H1 (cell line): ENCODE data around the gene REELD1. TPM values are rescaled to one million over a fixed set of nuclear protein-coding genes. Genes with fewer than 3 reads are reported as not detected.

ENCODE experiments used
- CTCF ChIA-PET: fragments of 300-600 bp; sonication (Branson Sonifier 250); formaldehyde crosslinking; loops from one replicate; lab custom pipeline; 2021; ENCODE audit not compliant: partially characterized antibody; lab: Charles Lee
- POLR2A ChIA-PET: fragments of 300-600 bp; sonication (Branson Sonifier 250); formaldehyde crosslinking; loops from one replicate; lab custom pipeline; 2021; ENCODE audit warnings: inconsistent platforms; ENCODE audit not compliant: partially characterized antibody; lab: Charles Lee
- DNase-seq, 2 experiments: peaks; one replicate each; pipeline versions ENCODE4 v3.0.0 to v3.0.0-alpha.2; 2010 to 2022; ENCODE audit warnings: low spot score in 2 of 2, low read depth in 1 of 2, mixed read lengths in 1 of 2
- FAIRE-seq: peaks from 2 replicates; lab custom pipeline; 2011; peaks lifted over from hg19 to GRCh38; lab: Jason Lieb, UNC
- H2AFZ ChIP-seq: 2 replicates; pipeline ENCODE4 v1.8.1; 2012; ENCODE audit warnings: low read length, inconsistent platforms
- H2AK5ac ChIP-seq: 2 replicates; pipeline ENCODE4 v1.6.1; 2013; ENCODE audit warnings: low read depth, low read length
- H2BK120ac ChIP-seq: replicated peaks from 2 replicates; pipeline ENCODE3; 2013; ENCODE audit warnings: low read depth, low read length, inconsistent platforms
- H2BK12ac ChIP-seq: 2 replicates; pipeline ENCODE4 v1.6.1; 2013; ENCODE audit warnings: low read depth, low read length
- H2BK15ac ChIP-seq: 2 replicates; pipeline ENCODE4 v1.6.1; 2013; ENCODE audit warnings: low read length
- H2BK20ac ChIP-seq: 2 replicates; pipeline ENCODE4 v1.6.1; 2013; ENCODE audit warnings: low read length
- H2BK5ac ChIP-seq: 2 replicates; pipeline ENCODE4 v1.6.1; 2013; ENCODE audit warnings: low read depth, low read length
- H3K14ac ChIP-seq: 2 replicates; pipeline ENCODE4 v1.6.1; 2013; ENCODE audit warnings: inconsistent platforms; ENCODE audit not compliant: insufficient read length
- H3K18ac ChIP-seq: 2 replicates; pipeline ENCODE4 v1.6.1; 2013; ENCODE audit warnings: low read length; ENCODE audit errors: extremely low read depth
- H3K23ac ChIP-seq: 2 replicates; pipeline ENCODE4 v1.6.1; 2013; ENCODE audit warnings: inconsistent platforms; ENCODE audit not compliant: insufficient read length
- H3K23me2 ChIP-seq: 2 replicates; pipeline ENCODE4 v1.6.1; 2013; ENCODE audit warnings: low read depth, low read length
- H3K27ac ChIP-seq: 2 replicates; pipeline ENCODE4 v1.6.1; 2011; ENCODE audit warnings: low read depth, low read length, inconsistent platforms
- H3K27me3 ChIP-seq, 4 experiments: replicated peaks in 1 of 4; 1 replicate in 1 of 4; 2 replicates in 3 of 4; pipeline versions ENCODE4 v1.6.1 to v1.8.1; 2011 to 2013; ENCODE audit warnings: low read length in 3 of 4, mild to moderate bottlenecking in 3 of 4, inconsistent platforms in 2 of 4, mixed read lengths in 2 of 4, moderate library complexity in 1 of 4; ENCODE audit not compliant: control insufficient read depth in 3 of 4, insufficient read depth in 3 of 4; ENCODE audit errors: extremely low read depth in 1 of 4
- H3K36me3 ChIP-seq, 4 experiments: 2 replicates each; pipeline versions ENCODE4 v1.6.1 to v1.8.1; 2011 to 2013; ENCODE audit warnings: mild to moderate bottlenecking in 4 of 4, low read length in 3 of 4, moderate library complexity in 2 of 4, control low read depth in 1 of 4, inconsistent platforms in 1 of 4; ENCODE audit not compliant: insufficient read depth in 4 of 4, control insufficient read depth in 2 of 4
- H3K4ac ChIP-seq: replicated peaks from 2 replicates; pipeline ENCODE3; 2013; ENCODE audit warnings: low read length, low read depth, mixed read lengths, inconsistent platforms; ENCODE audit not compliant: insufficient read length
- H3K4me1 ChIP-seq, 4 experiments: replicated peaks in 1 of 4; 1 replicate in 1 of 4; 2 replicates in 3 of 4; pipeline versions ENCODE4 v1.6.1 to v1.8.1; 2011 to 2013; ENCODE audit warnings: low read length in 3 of 4, inconsistent platforms in 2 of 4, mixed read lengths in 1 of 4; ENCODE audit not compliant: insufficient read depth in 4 of 4, control insufficient read depth in 3 of 4
- H3K4me2 ChIP-seq, 2 experiments: 2 replicates each; pipeline versions ENCODE4 v1.6.1 to v1.8.1; 2011 to 2013; ENCODE audit warnings: low read depth in 2 of 2, low read length in 2 of 2, control low read depth in 1 of 2, inconsistent platforms in 1 of 2, mild to moderate bottlenecking in 1 of 2; ENCODE audit not compliant: insufficient read depth in 1 of 2
- H3K4me3 ChIP-seq, 4 experiments: fragments of 200-600, 300-600 bp in 1 of 4; sonication (generic), shearing (Covaris generic), sonication (Bioruptor Twin) in 1 of 4; 2 replicates each; pipeline versions ENCODE4 v1.5.1 to v1.8.1; 2011 to 2016; ENCODE audit warnings: low read length in 4 of 4, low read depth in 3 of 4, control low read depth in 2 of 4, inconsistent platforms in 2 of 4, mild to moderate bottlenecking in 2 of 4, mixed read lengths in 1 of 4, moderate library complexity in 1 of 4; ENCODE audit not compliant: insufficient read depth in 2 of 4; ENCODE audit errors: extremely low read depth in 1 of 4
- H3K56ac ChIP-seq: replicated peaks from 2 replicates; pipeline ENCODE3; 2013; ENCODE audit warnings: low read depth, mild to moderate bottlenecking, mixed read lengths, low read length, inconsistent platforms; ENCODE audit not compliant: insufficient read length
- H3K79me1 ChIP-seq: 2 replicates; pipeline ENCODE4 v1.6.1; 2013; ENCODE audit warnings: low read depth, low read length, control low read depth
- H3K79me2 ChIP-seq, 2 experiments: 2 replicates each; pipeline versions ENCODE4 v1.6.1 to v1.8.1; 2012 to 2013; ENCODE audit warnings: low read length in 2 of 2, mild to moderate bottlenecking in 2 of 2, inconsistent platforms in 1 of 2; ENCODE audit not compliant: insufficient read depth in 2 of 2, control insufficient read depth in 1 of 2
- H3K9ac ChIP-seq, 4 experiments: replicated peaks in 1 of 4; 1 replicate in 1 of 4; 2 replicates in 3 of 4; pipeline versions ENCODE4 v1.6.1 to v1.8.1; 2011 to 2013; ENCODE audit warnings: low read depth in 3 of 4, low read length in 3 of 4, control low read depth in 2 of 4, mild to moderate bottlenecking in 2 of 4, moderate library complexity in 2 of 4, inconsistent platforms in 1 of 4; ENCODE audit errors: extremely low read depth in 1 of 4
- H3K9me3 ChIP-seq, 2 experiments: 2 replicates each; pipeline versions ENCODE4 v1.6.1 to v1.8.1; 2012 to 2013; ENCODE audit warnings: mild to moderate bottlenecking in 2 of 2, moderate library complexity in 2 of 2, control low read depth in 1 of 2, inconsistent platforms in 1 of 2, low read depth in 1 of 2, low read length in 1 of 2, mixed read lengths in 1 of 2; ENCODE audit not compliant: insufficient read depth in 2 of 2
- H4K20me1 ChIP-seq, 2 experiments: replicated peaks in 1 of 2; 2 replicates each; pipeline versions ENCODE3 to v1.8.1; 2011 to 2013; ENCODE audit warnings: inconsistent platforms in 2 of 2, low read length in 2 of 2, mild to moderate bottlenecking in 1 of 2; ENCODE audit not compliant: insufficient read depth in 2 of 2, control insufficient read depth in 1 of 2
- H4K5ac ChIP-seq: 2 replicates; pipeline ENCODE4 v1.6.1; 2013; ENCODE audit warnings: low read length, low read depth, mixed read lengths, inconsistent platforms; ENCODE audit not compliant: insufficient read length
- H4K8ac ChIP-seq: 2 replicates; pipeline ENCODE4 v1.8.0; 2013; ENCODE audit warnings: mild to moderate bottlenecking, moderate library complexity, low read length, inconsistent platforms; ENCODE audit not compliant: insufficient read depth; ENCODE audit errors: extremely low read depth
- H4K91ac ChIP-seq: replicated peaks from 2 replicates; pipeline ENCODE3; 2013; ENCODE audit warnings: low read length, mixed read lengths, inconsistent platforms; ENCODE audit not compliant: insufficient read length
- HDAC2 ChIP-seq, 2 experiments: fragments of 300-600 bp in 1 of 2; sonication (generic) in 1 of 2; IDR thresholded peaks; 2 replicates each; pipeline ENCODE4 v1.6.1; 2011 to 2012; ENCODE audit warnings: low read depth in 2 of 2, low read length in 2 of 2, mild to moderate bottlenecking in 2 of 2, moderate library complexity in 2 of 2, borderline replicate concordance in 1 of 2, inconsistent platforms in 1 of 2
- WGBS, 2 experiments: shearing (Covaris generic) in 1 of 2; methylation state at CpG; one replicate each; pipeline versions ENCODE4 v1.1.6 to v1.1.7; 2013 to 2015; ENCODE audit warnings: low lambda C conversion rate in 2 of 2, mixed read lengths in 2 of 2, inconsistent platforms in 1 of 2, low coverage in 1 of 2, missing lambda C conversion rate in 1 of 2; ENCODE audit not compliant: insufficient replicate concordance in 2 of 2, insufficient coverage in 1 of 2, insufficient read length in 1 of 2; ENCODE audit errors: extremely low coverage in 1 of 2, missing lambda C conversion rate in 1 of 2; 5-methylcytosine and 5-hydroxymethylcytosine counted together
- polyA plus RNA-seq, 7 experiments: library from polyadenylated mRNA; depleted of rRNA in 3 of 7; stranded (reverse) in 5 of 7; unstranded in 2 of 7; fragments of >200 nt in 5 of 7; fragments of 200-250 nt in 2 of 7; gene quantifications; 1 replicate in 5 of 7; 2 replicates in 1 of 7; 4 replicates in 1 of 7; pipeline versions ENCODE4 v1.2.1 to v1.2.3, GENCODE V29; 2011 to 2013; ENCODE audit warnings: missing spikeins in 2 of 7, mixed read lengths in 2 of 7
- total RNA-seq: library from RNA; stranded (reverse); fragmentation: NEBNext Ultra II Directional; extraction: Animal tissue kit (Norgen Biotek cat#: 25700); gene quantifications from 2 replicates; pipeline ENCODE4 v1.2.1, GENCODE V29; 2021

REELD1 gene
- total and polyA plus RNA-seq, 2 of the 8 experiments (the other 6 are each of a cell fraction or from before 2014, with no cell fraction given) = 0.03 TPM; not detected in 1

DNA sequence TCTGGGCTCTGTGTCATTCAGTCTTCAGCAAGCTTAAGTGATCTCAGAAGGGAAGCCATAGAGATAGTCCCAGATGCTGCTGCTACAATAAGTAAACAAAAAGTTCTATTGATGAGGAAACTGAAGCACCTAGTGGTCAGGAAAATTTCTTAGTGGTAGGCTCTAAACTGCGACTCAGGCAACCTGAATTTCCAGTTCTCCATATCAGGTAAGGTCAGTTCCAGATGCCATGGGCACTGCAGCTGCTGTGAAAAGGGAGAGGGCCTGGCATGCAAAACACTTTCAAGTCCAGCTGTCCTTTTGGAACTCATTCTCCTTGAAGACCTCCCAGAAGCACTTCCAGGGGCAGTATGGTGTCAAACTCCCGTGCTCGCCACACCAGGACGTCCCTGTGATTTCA is 46.2 kb downstream of the REELD1 start:
- Histone ChIP-seq H2BK20ac (no peak overlapping the region), H2BK120ac (no peak overlapping the region), H2AFZ (no peak overlapping the region), H3K4me3 (no peak overlapping the region), H3K36me3 (no peaks in the 10 kb centered on the region), H2BK12ac (no peak overlapping the region), H3K18ac (no peak overlapping the region), H2BK15ac (no peak overlapping the region), H3K79me2 (no peaks in the 10 kb centered on the region), H4K8ac (no peak overlapping the region), H2AK5ac (no peak overlapping the region), H3K4me2 (no peak overlapping the region), H3K9me3 (no peaks in the 10 kb centered on the region), H3K27ac (no peak overlapping the region), H3K14ac (no peak overlapping the region), H2BK5ac (no peak overlapping the region), H3K23ac (no peak overlapping the region), H4K91ac (no peak overlapping the region), H3K4ac (no peak overlapping the region), H3K79me1 (no peaks in the 10 kb centered on the region), H3K9ac (no peak overlapping the region), H3K4me1 (no peaks in the 10 kb centered on the region), H3K56ac (no peak overlapping the region), H3K23me2 (no peaks in the 10 kb centered on the region), H3K27me3 (no peaks in the 10 kb centered on the region), H4K5ac (no peak overlapping the region)
- ChIA-PET CTCF (interaction anchor here (1.0 to 4.1 kb wide), 3 partner anchors 9 to 81 kb away, joined by 3 to 22 read pairs (median 4); no protein-coding TSS in a partner anchor), POLR2A (no interaction called here)
- DNase-seq = no peak
- no peak for FAIRE-seq
- WGBS, 2 experiments = 81% methylated on average over 4 of the region's 4 CpGs; no CpG with 5 or more reads in 1 of the 2 experiments
- TF ChIP-seq HDAC2 (IDR thresholded peaks at IDR 0.05; ENCODE audit: borderline replicate concordance in 1 of 2, low read depth in 2 of 2, low read length in 2 of 2) = no peak
- TF ChIP-seq, all 59 proteins: peak for 0
- no peaks in the 10 kb centered on the region for H4K20me1 ChIP-seq
